ENCODE data around the gene UBE2I.

UBE2I gene

GRCh38 chr16:1333854-1334700 lies 24.6 kb downstream of the UBE2I start:
- Histone ChIP-seq H3K27me3 (peaks cover 76% of the 10 kb centered on the region), H3K4me3 (ENCODE audit: low read depth, low read length) (no peak overlapping the region), H3K4me1 (peaks cover 7% of the 10 kb centered on the region; the same call in 1 of the 2 replicates), H3K9me3 (peaks cover 5% of the 10 kb centered on the region; the same call in 1 of the 2 replicates), H3K36me3 (no peaks in the 10 kb centered on the region)
- DNase-seq: no peak
- TF ChIP-seq CTCF (IDR thresholded peaks at IDR 0.05; ENCODE audit: low read depth, low read length): no peak

GRCh38 chr16:1334739-1335138 lies 25.3 kb downstream of the UBE2I start:
- Histone ChIP-seq H3K4me3 (ENCODE audit: low read depth, low read length) (no peak overlapping the region), H3K9me3 (peaks cover 5% of the 10 kb centered on the region; the same call in 1 of the 2 replicates), H3K36me3 (no peaks in the 10 kb centered on the region), H3K27me3 (peaks cover 78% of the 10 kb centered on the region), H3K4me1 (peaks cover 7% of the 10 kb centered on the region; the same call in 1 of the 2 replicates)
- DNase-seq: no peak
- no peak for TF ChIP-seq CTCF (IDR thresholded peaks at IDR 0.05; ENCODE audit: low read depth, low read length)

GRCh38 chr16:1335211-1335971 lies 26.0 kb downstream of the UBE2I start:
- Histone ChIP-seq H3K9me3 (peaks cover 2% of the 10 kb centered on the region; the same call in 1 of the 2 replicates), H3K4me1 (peaks cover 7% of the 10 kb centered on the region; the same call in 1 of the 2 replicates), H3K4me3 (ENCODE audit: low read depth, low read length) (no peak overlapping the region), H3K36me3 (no peaks in the 10 kb centered on the region), H3K27me3 (peaks cover 78% of the 10 kb centered on the region)
- no peak for DNase-seq
- no peak for TF ChIP-seq CTCF (IDR thresholded peaks at IDR 0.05; ENCODE audit: low read depth, low read length)

- H3K27me3 ChIP-seq: peaks cover 78% of the 10 kb centered on the region
- no peaks in the 10 kb centered on the region for H3K36me3 ChIP-seq
- TF ChIP-seq CTCF (IDR thresholded peaks at IDR 0.05; ENCODE audit: low read depth, low read length): peak; percentile 16; the same call in 1 of the 2 replicates
- DNase-seq: no peak
- no peak overlapping the region for H3K4me3 ChIP-seq (ENCODE audit: low read depth, low read length)
- H3K9me3 ChIP-seq: no peaks in the 10 kb centered on the region
- peaks cover 7% of the 10 kb centered on the region; the same call in 1 of the 2 replicates for H3K4me1 ChIP-seq
These were observed 26.6 kb downstream of the UBE2I start for GRCh38 chr16:1335996-1336395.

- H3K4me1 ChIP-seq: peaks cover 7% of the 10 kb centered on the region; the same call in 1 of the 2 replicates
These were observed 27.2 kb downstream of the UBE2I start for GRCh38 chr16:1336619-1337018.

More at GRCh38 chr16:1336619-1337018, 27.2 kb downstream of the UBE2I start:
- H3K36me3 ChIP-seq: no peaks in the 10 kb centered on the region
- H3K9me3 ChIP-seq: no peaks in the 10 kb centered on the region
- peaks cover 77% of the 10 kb centered on the region for H3K27me3 ChIP-seq
- TF ChIP-seq CTCF (IDR thresholded peaks at IDR 0.05; ENCODE audit: low read depth, low read length): no peak
- no peak overlapping the region for H3K4me3 ChIP-seq (ENCODE audit: low read depth, low read length)
- DNase-seq: no peak

Measured in BE2C (cell line).